GM06990 (cell line): ENCODE measurements around the gene WBP1L.

Experiments used
- DNase-seq: peaks from one replicate; pipeline ENCODE4 v3.0.0-alpha.2; 2011; ENCODE audit not compliant: insufficient read length; ENCODE audit errors: extremely low read depth
- H3K27me3 ChIP-seq: replicated peaks from 2 replicates; pipeline ENCODE4 v1.6.0; 2011; ENCODE audit warnings: low read length; ENCODE audit not compliant: control insufficient read depth, insufficient read depth
- H3K36me3 ChIP-seq: 2 replicates; pipeline ENCODE4 v1.5.1; 2011; ENCODE audit warnings: low read length; ENCODE audit not compliant: control insufficient read depth, insufficient read depth
- H3K4me3 ChIP-seq: replicated peaks from 2 replicates; pipeline ENCODE4 v1.5.1; 2011; ENCODE audit warnings: low read depth, mild to moderate bottlenecking, control low read depth, low read length
- CTCF ChIP-seq: IDR thresholded peaks from 2 replicates; pipeline ENCODE4 v1.5.1; 2011; ENCODE audit warnings: low read length, control low read depth, mild to moderate bottlenecking, inconsistent platforms; ENCODE audit not compliant: insufficient read depth, poor library complexity, severe bottlenecking

WBP1L gene

DNA sequence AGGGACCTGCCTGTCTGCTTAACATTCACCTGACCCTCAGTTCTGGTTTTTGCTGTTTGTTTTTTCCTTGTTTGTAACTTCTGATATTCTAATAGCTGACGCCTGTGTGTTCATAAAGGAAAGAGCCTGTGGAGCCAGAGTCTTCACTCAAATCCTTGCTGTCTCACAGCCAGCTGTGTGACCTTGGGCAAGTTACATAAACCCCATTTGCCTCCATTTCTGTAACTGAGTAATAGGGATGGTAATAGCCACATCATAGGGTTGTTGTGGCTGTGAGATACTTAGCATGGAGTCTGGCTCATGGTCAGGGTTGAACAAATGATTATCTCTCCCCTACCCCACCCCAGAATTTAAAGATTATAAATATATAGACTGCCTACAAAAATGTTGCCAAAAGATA, 27.0 kb downstream of the WBP1L start:
- Histone ChIP-seq H3K27me3 (no peaks in the 10 kb centered on the region), H3K4me3 (no peak overlapping the region), H3K36me3 (no peaks in the 10 kb centered on the region; the same call in 1 of the 2 replicates)
- no peak for TF ChIP-seq CTCF
- DNase-seq, result no peak

- Histone ChIP-seq H3K36me3 (no peaks in the 10 kb centered on the region; the same call in 1 of the 2 replicates), H3K27me3 (no peaks in the 10 kb centered on the region), H3K4me3 (no peak overlapping the region)
- TF ChIP-seq CTCF, result no peak
- no peak for DNase-seq
Observed at GRCh38 chr10:102773320-102773719, 29.6 kb downstream of the WBP1L start.

GRCh38 chr10:102773986-102774385, 30.2 kb downstream of the WBP1L start:
- Histone ChIP-seq H3K36me3 (no peaks in the 10 kb centered on the region), H3K4me3 (no peak overlapping the region), H3K27me3 (no peaks in the 10 kb centered on the region)
- TF ChIP-seq CTCF, result no peak
- no peak for DNase-seq

GRCh38 chr10:102775201-102775934, 31.6 kb downstream of the WBP1L start:
- DNase-seq, result no peak
- H3K4me3 ChIP-seq, result no peak overlapping the region
- TF ChIP-seq CTCF, result no peak
- no peaks in the 10 kb centered on the region; the same call in 1 of the 2 replicates for H3K36me3 ChIP-seq
- no peaks in the 10 kb centered on the region for H3K27me3 ChIP-seq

DNA sequence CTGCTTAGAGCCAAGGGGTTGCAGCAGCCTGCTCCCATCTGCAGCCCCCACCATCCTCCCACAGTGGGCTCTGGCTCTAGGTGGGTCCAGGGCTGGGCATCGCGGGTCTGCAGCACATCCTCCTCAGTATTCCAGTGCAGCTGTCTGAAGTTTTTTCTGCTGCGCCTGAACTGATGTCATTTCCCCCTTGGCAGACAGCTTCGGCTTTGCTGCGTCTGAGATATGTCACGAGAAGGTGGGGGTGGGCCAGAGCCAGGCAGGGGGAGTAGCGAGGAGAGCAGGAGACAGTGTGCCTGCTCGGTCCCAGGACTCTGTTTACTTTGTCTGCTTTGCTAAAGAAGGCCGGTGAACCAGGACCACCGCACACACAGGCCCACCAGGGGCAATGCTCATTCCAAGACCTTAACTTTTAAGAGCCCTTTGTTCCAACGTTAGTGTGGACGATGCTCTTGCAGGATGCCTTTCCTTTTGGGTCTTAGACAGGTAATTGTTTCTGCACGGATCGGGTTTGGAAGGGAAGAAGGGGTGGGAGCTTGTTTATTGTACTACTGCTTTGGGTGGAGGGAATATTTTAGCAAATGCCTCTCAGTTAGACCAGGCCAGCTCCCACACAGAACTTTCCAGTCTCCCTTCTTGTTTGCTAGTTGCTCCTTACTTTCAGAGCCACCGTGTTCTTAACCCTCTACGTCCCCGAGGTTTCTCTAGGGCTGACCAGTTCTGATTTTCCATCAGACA, 32.4 kb downstream of the WBP1L start:
- Histone ChIP-seq H3K36me3 (no peaks in the 10 kb centered on the region; the same call in none of the 2 replicates), H3K4me3 (no peak overlapping the region), H3K27me3 (no peaks in the 10 kb centered on the region)
- no peak for TF ChIP-seq CTCF
- no peak for DNase-seq
